GM23338 (cell line): ENCODE results near the gene IFITM5.
"Not testable (repeated sequence)": the region's sequence is repeated elsewhere in the genome, so short reads cannot be mapped to it uniquely, and the experiment has no call there.

Experiments used
- CTCF ChIP-seq, 2 experiments: fragments of 200-600 bp in 1 of 2; sonication (generic) in 1 of 2; conservative IDR thresholded peaks; 2 replicates each; pipeline versions ENCODE4 v1.5.1 to v1.6.1; 2016 to 2017; ENCODE audit warnings: antibody characterized with exemption in 2 of 2, low read depth in 2 of 2, mild to moderate bottlenecking in 2 of 2, moderate library complexity in 1 of 2
- POLR2AphosphoS5 ChIP-seq: IDR thresholded peaks from 2 replicates; pipeline ENCODE4 v1.6.1; 2016; ENCODE audit warnings: antibody characterized with exemption, low read depth
- TF ChIP-seq, protein P1 (sequence below): IDR thresholded peaks from 2 replicates; pipeline ENCODE4 v1.6.1; 2016; ENCODE audit warnings: antibody characterized with exemption

- not testable (repeated sequence) for TF ChIP-seq CTCF (conservative IDR thresholded peaks at IDR 0.05; ENCODE audit: low read depth in 2 of 2); POLR2AphosphoS5
- TF ChIP-seq, protein P1, sequence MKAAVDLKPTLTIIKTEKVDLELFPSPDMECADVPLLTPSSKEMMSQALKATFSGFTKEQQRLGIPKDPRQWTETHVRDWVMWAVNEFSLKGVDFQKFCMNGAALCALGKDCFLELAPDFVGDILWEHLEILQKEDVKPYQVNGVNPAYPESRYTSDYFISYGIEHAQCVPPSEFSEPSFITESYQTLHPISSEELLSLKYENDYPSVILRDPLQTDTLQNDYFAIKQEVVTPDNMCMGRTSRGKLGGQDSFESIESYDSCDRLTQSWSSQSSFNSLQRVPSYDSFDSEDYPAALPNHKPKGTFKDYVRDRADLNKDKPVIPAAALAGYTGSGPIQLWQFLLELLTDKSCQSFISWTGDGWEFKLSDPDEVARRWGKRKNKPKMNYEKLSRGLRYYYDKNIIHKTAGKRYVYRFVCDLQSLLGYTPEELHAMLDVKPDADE, result not testable (repeated sequence)
These were observed 10.8 kb upstream of the IFITM5 start for GRCh38 chr11:309979-310572.
